ENCODE measurements around the gene PPIG. TPM values are rescaled to one million over a fixed set of nuclear protein-coding genes. Genes with fewer than 3 reads are reported as not detected.
A peak's percentile ranks its signal among the peaks of the same experiment; 100 is the strongest.

Gene PPIG
- total and polyA plus RNA-seq, 9 of the 15 experiments (the other 6 are each of a cell fraction or from before 2014, with no cell fraction given), result 52.5 to 166 (median 124) TPM

GRCh38 chr2:169584005-169584877 is at the start of gene PPIG (continued):
- TF ChIP-seq, protein P1, sequence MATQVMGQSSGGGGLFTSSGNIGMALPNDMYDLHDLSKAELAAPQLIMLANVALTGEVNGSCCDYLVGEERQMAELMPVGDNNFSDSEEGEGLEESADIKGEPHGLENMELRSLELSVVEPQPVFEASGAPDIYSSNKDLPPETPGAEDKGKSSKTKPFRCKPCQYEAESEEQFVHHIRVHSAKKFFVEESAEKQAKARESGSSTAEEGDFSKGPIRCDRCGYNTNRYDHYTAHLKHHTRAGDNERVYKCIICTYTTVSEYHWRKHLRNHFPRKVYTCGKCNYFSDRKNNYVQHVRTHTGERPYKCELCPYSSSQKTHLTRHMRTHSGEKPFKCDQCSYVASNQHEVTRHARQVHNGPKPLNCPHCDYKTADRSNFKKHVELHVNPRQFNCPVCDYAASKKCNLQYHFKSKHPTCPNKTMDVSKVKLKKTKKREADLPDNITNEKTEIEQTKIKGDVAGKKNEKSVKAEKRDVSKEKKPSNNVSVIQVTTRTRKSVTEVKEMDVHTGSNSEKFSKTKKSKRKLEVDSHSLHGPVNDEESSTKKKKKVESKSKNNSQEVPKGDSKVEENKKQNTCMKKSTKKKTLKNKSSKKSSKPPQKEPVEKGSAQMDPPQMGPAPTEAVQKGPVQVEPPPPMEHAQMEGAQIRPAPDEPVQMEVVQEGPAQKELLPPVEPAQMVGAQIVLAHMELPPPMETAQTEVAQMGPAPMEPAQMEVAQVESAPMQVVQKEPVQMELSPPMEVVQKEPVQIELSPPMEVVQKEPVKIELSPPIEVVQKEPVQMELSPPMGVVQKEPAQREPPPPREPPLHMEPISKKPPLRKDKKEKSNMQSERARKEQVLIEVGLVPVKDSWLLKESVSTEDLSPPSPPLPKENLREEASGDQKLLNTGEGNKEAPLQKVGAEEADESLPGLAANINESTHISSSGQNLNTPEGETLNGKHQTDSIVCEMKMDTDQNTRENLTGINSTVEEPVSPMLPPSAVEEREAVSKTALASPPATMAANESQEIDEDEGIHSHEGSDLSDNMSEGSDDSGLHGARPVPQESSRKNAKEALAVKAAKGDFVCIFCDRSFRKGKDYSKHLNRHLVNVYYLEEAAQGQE (IDR thresholded peaks at IDR 0.05; ENCODE audit: borderline replicate concordance), result no peak
- TF ChIP-seq, protein P1 (CRISPR knock-in tag; IDR thresholded peaks at IDR 0.05; ENCODE audit: low read depth), result peak; percentile 29; the same call in 1 of the 2 replicates
- no peak for TF ChIP-seq NFXL1 (CRISPR knock-in tag; IDR thresholded peaks at IDR 0.05)
- TF ChIP-seq ETS1 (conservative IDR thresholded peaks at IDR 0.05; ENCODE audit: control insufficient read depth, low read depth, low read length), result peak; percentile 72
- peak; percentile 67 for TF ChIP-seq POLR2H (tag; IDR thresholded peaks at IDR 0.05; ENCODE audit: low read depth)
- TF ChIP-seq MAX (CRISPR knock-in tag; IDR thresholded peaks at IDR 0.05), result peak; percentile 79
- TF ChIP-seq MCM5 (IDR thresholded peaks at IDR 0.05; ENCODE audit: low read depth), result no peak
- TF ChIP-seq PHTF2 (CRISPR knock-in tag; IDR thresholded peaks at IDR 0.05), result no peak
- TF ChIP-seq ZNF507 (tag; conservative IDR thresholded peaks at IDR 0.05), result no peak
- TF ChIP-seq ZNF165 (CRISPR knock-in tag; IDR thresholded peaks at IDR 0.05; ENCODE audit: borderline replicate concordance), result no peak
- TF ChIP-seq SNAPC5 (CRISPR knock-in tag; IDR thresholded peaks at IDR 0.05), result no peak
- TF ChIP-seq THRB (CRISPR knock-in tag; conservative IDR thresholded peaks at IDR 0.05), result no peak
- TF ChIP-seq ZNF184 (CRISPR knock-in tag; IDR thresholded peaks at IDR 0.05), result no peak
- TF ChIP-seq SUPT5H (IDR thresholded peaks at IDR 0.05), result peak; percentile 90
- no peak for TF ChIP-seq JUNB (CRISPR knock-in tag; conservative IDR thresholded peaks at IDR 0.05)
- TF ChIP-seq ARID1B (IDR thresholded peaks at IDR 0.05), result peak; percentile 37; the same call in 1 of the 2 replicates
- no peak for TF ChIP-seq EZH2 (IDR thresholded peaks at IDR 0.05; ENCODE audit: borderline replicate concordance, low read depth, low read length)
